ENCODE results near the gene KCTD5.
"Not testable (repeated sequence)": the region's sequence is repeated elsewhere in the genome, so short reads cannot be mapped to it uniquely, and the experiment has no call there.

DNA sequence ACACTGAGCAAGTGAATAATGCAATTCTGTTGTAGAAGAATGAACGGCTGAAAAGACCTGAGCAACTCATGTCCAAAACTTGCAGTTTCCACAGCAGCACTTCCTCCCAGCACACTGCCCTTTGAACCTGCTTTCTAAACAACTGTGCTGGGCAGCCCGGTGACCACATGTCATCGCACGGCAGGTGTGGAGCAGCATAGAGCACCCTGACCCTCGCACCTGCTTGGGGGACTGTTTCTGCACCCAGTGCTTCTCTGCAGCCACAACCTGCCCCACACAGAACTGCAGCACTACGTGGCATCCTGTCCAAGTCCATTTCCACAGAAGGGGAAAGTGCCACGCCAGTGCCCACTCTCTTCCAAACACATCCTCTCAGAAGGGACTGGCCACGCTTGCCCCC, 22.8 kb upstream of the KCTD5 start:
- TF ChIP-seq TAF1 (IDR thresholded peaks at IDR 0.05; ENCODE audit: borderline replicate concordance, low read depth, low read length); POLR2A (IDR thresholded peaks at IDR 0.05; ENCODE audit: low read depth, low read length): not testable (repeated sequence)

Measured in GM12892 (cell line).